Measurements from ENCODE around the gene USP30.

Gene USP30

DNA sequence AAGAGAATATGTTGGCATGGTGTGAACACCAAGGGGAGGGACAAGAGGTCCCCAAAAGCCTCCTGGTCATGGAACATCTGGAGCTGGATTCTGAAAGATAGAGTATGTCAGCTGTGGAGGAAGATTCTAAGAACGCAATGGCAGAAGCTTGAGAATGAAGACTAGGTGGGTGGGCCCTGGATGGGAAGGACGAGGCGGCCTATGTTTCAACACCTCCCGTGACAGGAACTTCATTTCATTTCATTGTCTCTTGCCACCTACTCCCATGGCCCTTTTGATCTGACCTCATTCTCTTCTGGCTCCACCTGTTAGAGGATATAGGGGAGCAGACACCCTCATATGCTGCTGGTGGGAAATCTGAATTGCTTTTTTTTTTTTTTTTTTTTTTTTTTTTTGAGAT is 48.4 kb downstream of the USP30 start:
- Histone ChIP-seq H3K9me3 (ENCODE audit: insufficient read depth, low read depth, low read length) (no peaks in the 10 kb centered on the region), H3K27me3 (ENCODE audit: insufficient read depth, low read length) (no peaks in the 10 kb centered on the region), H3K27ac (ENCODE audit: low read length) (no peak overlapping the region), H3K36me3 (ENCODE audit: insufficient read depth, low read depth, low read length) (peaks cover 73% of the 10 kb centered on the region), H3K4me3 (ENCODE audit: low read length) (no peak overlapping the region), H3K9ac (ENCODE audit: low read depth, low read length) (no peak overlapping the region), H3K4me1 (ENCODE audit: insufficient read depth, low read length) (peaks cover 5% of the 10 kb centered on the region; the same call in 1 of the 2 replicates)

DNA sequence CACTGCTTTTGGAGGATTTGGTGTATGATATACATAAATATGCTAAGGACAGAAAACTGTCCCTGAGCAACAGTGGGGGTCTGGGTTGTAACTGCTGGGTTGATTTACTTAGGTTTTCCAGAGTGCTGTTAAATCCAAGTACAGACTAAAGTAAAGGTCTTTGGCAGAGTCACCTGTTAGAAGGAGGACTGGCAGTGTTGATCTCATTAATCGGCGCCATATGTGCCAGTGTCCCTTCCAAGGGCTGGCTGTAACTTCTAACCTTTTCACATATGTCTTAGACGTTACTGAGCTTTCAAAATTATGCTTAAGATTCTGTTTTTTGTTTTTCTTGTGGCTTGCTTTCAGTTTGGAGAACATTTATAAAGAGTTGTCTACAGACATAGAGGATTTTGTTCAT is 50.1 kb downstream of the USP30 start:
- Histone ChIP-seq H3K9me3 (ENCODE audit: insufficient read depth, low read depth, low read length) (no peaks in the 10 kb centered on the region), H3K4me1 (ENCODE audit: insufficient read depth, low read length) (peaks cover 5% of the 10 kb centered on the region; the same call in 1 of the 2 replicates), H3K27ac (ENCODE audit: low read length) (no peak overlapping the region), H3K36me3 (ENCODE audit: insufficient read depth, low read depth, low read length) (peaks cover 89% of the 10 kb centered on the region), H3K4me3 (ENCODE audit: low read length) (no peak overlapping the region), H3K9ac (ENCODE audit: low read depth, low read length) (no peak overlapping the region), H3K27me3 (ENCODE audit: insufficient read depth, low read length) (no peaks in the 10 kb centered on the region)

DNA sequence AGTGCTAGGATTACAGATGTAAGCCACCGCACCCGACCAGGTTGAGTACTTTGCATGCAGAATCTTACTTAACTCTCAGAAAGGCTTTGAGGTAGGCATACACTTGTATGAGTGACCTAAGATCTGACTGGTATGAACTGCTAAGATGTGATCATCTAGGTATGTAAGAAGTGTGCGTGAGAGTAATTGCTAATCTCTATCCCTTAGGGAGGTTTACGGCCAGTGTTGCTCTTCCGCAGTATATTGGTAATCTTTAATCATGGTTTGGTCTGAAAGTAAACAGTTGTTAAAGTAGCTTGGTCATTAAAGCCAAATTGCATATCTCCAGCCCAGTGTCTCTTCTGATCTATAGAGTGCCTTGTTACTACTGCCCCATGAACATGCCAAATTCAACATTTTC is 52.8 kb downstream of the USP30 start:
- peaks cover 95% of the 10 kb centered on the region for H3K36me3 ChIP-seq (ENCODE audit: insufficient read depth, low read depth, low read length)
- no peak overlapping the region for H3K27ac ChIP-seq (ENCODE audit: low read length)
- H3K4me3 ChIP-seq (ENCODE audit: low read length): no peak overlapping the region
- no peaks in the 10 kb centered on the region for H3K9me3 ChIP-seq (ENCODE audit: insufficient read depth, low read depth, low read length)
- no peak overlapping the region for H3K9ac ChIP-seq (ENCODE audit: low read depth, low read length)
- H3K27me3 ChIP-seq (ENCODE audit: insufficient read depth, low read length): no peaks in the 10 kb centered on the region
- no peaks in the 10 kb centered on the region for H3K4me1 ChIP-seq (ENCODE audit: insufficient read depth, low read length)

DNA sequence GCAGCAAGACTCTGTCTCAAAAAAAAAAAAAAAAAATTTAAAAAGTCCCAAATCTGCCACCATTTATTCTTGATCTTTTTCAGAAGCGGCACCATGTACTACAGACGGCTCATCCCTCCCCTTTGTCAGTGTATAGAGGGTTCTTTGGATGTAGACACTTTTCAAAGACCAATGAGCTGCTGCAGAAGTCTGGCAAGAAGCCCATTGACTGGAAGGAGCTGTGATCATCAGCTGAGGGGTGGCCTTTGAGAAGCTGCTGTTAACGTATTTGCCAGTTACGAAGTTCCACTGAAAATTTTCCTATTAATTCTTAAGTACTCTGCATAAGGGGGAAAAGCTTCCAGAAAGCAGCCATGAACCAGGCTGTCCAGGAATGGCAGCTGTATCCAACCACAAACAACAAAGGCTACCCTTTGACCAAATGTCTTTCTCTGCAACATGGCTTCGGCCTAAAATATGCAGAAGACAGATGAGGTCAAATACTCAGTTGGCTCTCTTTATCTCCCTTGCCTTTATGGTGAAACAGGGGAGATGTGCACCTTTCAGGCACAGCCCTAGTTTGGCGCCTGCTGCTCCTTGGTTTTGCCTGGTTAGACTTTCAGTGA is 57.5 kb downstream of the USP30 start:
- H3K36me3 ChIP-seq (ENCODE audit: insufficient read depth, low read depth, low read length): peaks cover 54% of the 10 kb centered on the region
- no peaks in the 10 kb centered on the region for H3K9me3 ChIP-seq (ENCODE audit: insufficient read depth, low read depth, low read length)
- H3K9ac ChIP-seq (ENCODE audit: low read depth, low read length): no peak overlapping the region
- no peaks in the 10 kb centered on the region for H3K27me3 ChIP-seq (ENCODE audit: insufficient read depth, low read length)
- peaks cover 5% of the 10 kb centered on the region; the same call in 1 of the 2 replicates for H3K4me1 ChIP-seq (ENCODE audit: insufficient read depth, low read length)
- peak overlapping the region; percentile 22 for H3K27ac ChIP-seq (ENCODE audit: low read length)
- H3K4me3 ChIP-seq (ENCODE audit: low read length): no peak overlapping the region

DNA sequence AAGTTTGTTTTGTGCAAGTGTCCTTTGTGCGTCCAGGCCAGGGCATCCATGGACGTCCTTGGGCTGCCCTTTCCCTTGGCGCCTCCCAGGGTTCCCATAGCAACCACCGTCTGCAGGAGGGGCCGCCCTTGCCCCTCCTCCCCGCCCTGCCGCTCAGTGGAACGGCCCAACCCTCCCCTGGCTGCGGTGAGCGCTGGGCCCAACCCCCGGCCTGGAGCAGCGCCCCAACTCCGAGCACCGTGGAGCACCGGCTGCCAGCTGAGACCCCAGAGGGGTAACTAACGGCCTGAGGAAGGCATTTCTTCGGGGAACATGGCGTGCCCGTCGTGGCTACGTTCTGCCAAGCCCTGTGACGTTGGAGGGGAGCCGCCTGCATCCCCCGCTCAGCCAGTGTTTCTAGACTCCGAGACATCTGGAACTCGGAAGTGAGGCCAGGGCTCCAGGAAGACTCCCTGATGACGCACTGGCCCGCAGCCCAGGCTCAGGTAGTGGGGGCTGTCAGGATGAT is 58.7 kb downstream of the USP30 start:
- Histone ChIP-seq H3K4me3 (ENCODE audit: low read length) (peak overlapping the region; percentile 66; the same call in 1 of the 2 replicates), H3K27me3 (ENCODE audit: insufficient read depth, low read length) (no peaks in the 10 kb centered on the region), H3K4me1 (ENCODE audit: insufficient read depth, low read length) (peaks cover 10% of the 10 kb centered on the region; the same call in 1 of the 2 replicates), H3K9ac (ENCODE audit: low read depth, low read length) (peak overlapping the region; percentile 63; the same call in 1 of the 2 replicates), H3K9me3 (ENCODE audit: insufficient read depth, low read depth, low read length) (no peaks in the 10 kb centered on the region), H3K36me3 (ENCODE audit: insufficient read depth, low read depth, low read length) (peaks cover 42% of the 10 kb centered on the region), H3K27ac (ENCODE audit: low read length) (no peak overlapping the region)

DNA sequence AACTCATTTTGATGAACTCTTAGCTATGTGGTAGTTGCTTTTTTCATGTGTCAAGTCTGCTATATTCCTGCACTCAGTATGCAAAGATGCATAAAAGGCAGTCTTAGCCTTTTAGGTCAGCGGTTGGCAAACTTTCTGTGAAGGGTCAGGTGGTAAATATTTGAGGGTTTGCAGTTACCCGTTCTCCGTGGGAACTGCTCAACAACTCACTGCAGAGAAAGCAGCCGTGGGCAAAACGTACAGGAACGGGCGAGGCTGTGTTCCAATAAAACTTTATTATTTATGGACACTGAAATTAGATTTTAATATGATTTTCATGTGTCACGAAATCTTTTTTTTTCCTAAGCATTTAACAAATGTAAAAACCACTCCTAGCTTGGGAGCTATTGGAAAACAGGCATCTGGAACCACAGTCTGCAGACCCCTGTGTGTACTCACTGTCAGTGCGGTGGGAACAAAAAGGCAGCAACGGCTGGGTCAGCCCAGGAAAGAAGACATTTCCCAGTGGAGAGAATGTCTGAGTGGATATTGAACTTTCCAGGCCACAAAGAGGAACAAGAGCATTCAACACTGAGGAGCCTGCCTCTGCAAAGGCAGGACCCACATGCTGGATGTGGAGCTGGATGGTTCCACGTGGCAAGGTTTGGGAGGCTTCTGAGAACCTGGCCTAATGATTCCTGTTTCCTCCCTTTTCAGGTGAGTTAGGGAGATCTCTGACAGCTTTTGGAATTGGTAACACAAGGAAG is 60.5 kb downstream of the USP30 start:
- H3K27me3 ChIP-seq (ENCODE audit: insufficient read depth, low read length): no peaks in the 10 kb centered on the region
- no peaks in the 10 kb centered on the region for H3K9me3 ChIP-seq (ENCODE audit: insufficient read depth, low read depth, low read length)
- H3K4me3 ChIP-seq (ENCODE audit: low read length): no peak overlapping the region
- no peak overlapping the region for H3K9ac ChIP-seq (ENCODE audit: low read depth, low read length)
- no peak overlapping the region for H3K27ac ChIP-seq (ENCODE audit: low read length)
- peaks cover 12% of the 10 kb centered on the region; the same call in 1 of the 2 replicates for H3K4me1 ChIP-seq (ENCODE audit: insufficient read depth, low read length)
- peaks cover 25% of the 10 kb centered on the region for H3K36me3 ChIP-seq (ENCODE audit: insufficient read depth, low read depth, low read length)

DNA sequence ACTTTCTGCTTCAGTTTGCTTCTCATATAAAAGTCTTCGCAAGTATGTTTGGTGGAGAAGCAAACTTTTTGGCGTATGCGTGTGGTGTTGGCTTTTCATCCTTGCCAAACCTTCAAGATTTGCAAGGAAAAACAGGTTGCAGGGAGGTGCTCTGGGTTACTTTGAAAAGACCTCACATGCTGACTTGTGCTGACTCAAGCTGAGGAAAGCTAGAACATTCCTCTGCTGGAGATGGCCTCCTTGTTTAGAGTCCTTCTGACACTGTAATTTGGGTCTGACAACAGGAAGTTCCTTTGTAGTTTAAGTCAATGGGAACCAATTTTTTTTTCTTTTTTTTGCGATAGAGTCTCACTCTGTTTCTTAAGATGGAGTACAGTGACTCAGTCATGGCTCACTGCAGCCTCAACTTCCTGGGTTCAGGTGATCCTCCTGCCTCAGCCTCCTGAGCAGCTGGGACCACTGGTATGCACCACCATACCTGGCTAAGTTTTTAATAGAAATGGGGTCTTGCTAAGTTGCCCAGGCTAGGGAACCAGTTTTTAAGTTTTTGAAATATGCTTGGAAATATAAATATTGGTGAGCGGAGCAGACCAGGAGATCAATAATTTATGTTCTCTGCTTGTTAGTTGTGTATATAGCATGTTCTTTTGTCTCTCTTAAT is 61.4 kb downstream of the USP30 start:
- peaks cover 12% of the 10 kb centered on the region; the same call in 1 of the 2 replicates for H3K4me1 ChIP-seq (ENCODE audit: insufficient read depth, low read length)
- H3K9ac ChIP-seq (ENCODE audit: low read depth, low read length): no peak overlapping the region
- H3K36me3 ChIP-seq (ENCODE audit: insufficient read depth, low read depth, low read length): peaks cover 16% of the 10 kb centered on the region
- H3K9me3 ChIP-seq (ENCODE audit: insufficient read depth, low read depth, low read length): no peaks in the 10 kb centered on the region
- no peak overlapping the region for H3K27ac ChIP-seq (ENCODE audit: low read length)
- H3K4me3 ChIP-seq (ENCODE audit: low read length): no peak overlapping the region
- H3K27me3 ChIP-seq (ENCODE audit: insufficient read depth, low read length): no peaks in the 10 kb centered on the region

DNA sequence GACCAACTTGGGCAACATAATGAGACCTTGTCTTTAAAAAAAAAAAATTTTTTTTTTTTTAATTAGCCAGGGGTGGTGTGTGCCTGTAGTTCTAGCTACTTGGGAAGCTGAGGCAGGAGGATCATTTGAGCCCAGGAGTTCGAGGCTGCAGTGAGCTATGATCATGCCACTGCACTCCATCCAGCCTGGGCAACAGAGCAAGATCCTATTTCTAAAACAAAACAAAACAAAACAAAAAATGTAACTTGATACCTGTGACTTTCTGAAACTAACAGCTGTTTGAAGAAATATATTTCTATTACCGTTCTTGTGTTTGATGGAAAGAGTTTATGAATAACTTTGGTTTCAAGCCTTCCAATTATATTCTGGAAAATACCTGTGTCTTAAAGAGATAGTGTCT is 62.3 kb downstream of the USP30 start:
- H3K9ac ChIP-seq (ENCODE audit: low read depth, low read length): no peak overlapping the region
- no peak overlapping the region for H3K27ac ChIP-seq (ENCODE audit: low read length)
- peaks cover 10% of the 10 kb centered on the region for H3K36me3 ChIP-seq (ENCODE audit: insufficient read depth, low read depth, low read length)
- peaks cover 12% of the 10 kb centered on the region; the same call in 1 of the 2 replicates for H3K4me1 ChIP-seq (ENCODE audit: insufficient read depth, low read length)
- H3K27me3 ChIP-seq (ENCODE audit: insufficient read depth, low read length): no peaks in the 10 kb centered on the region
- H3K9me3 ChIP-seq (ENCODE audit: insufficient read depth, low read depth, low read length): no peaks in the 10 kb centered on the region
- H3K4me3 ChIP-seq (ENCODE audit: low read length): no peak overlapping the region

DNA sequence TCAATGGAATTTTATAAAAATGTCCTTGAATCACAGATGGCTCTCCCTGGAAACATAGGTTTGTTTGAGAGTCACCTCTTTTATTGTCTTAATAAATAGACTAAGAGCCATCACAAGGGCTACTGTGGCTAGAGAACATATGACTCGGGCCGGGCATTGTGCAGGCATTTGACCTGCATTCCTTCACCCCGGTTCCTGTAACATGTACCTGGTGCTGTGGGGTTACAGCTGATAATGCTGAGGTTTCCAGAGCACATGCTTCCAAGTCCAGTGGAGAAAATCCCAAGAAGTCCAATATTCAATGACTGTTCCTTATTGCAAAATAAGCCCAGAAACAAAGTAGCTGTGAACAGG is 63.0 kb downstream of the USP30 start:
- no peak overlapping the region for H3K4me3 ChIP-seq (ENCODE audit: low read length)
- H3K36me3 ChIP-seq (ENCODE audit: insufficient read depth, low read depth, low read length): peaks cover 3% of the 10 kb centered on the region; the same call in 1 of the 2 replicates
- H3K27me3 ChIP-seq (ENCODE audit: insufficient read depth, low read length): no peaks in the 10 kb centered on the region
- no peak overlapping the region for H3K27ac ChIP-seq (ENCODE audit: low read length)
- peaks cover 11% of the 10 kb centered on the region; the same call in 1 of the 2 replicates for H3K4me1 ChIP-seq (ENCODE audit: insufficient read depth, low read length)
- H3K9me3 ChIP-seq (ENCODE audit: insufficient read depth, low read depth, low read length): no peaks in the 10 kb centered on the region
- no peak overlapping the region for H3K9ac ChIP-seq (ENCODE audit: low read depth, low read length)

DNA sequence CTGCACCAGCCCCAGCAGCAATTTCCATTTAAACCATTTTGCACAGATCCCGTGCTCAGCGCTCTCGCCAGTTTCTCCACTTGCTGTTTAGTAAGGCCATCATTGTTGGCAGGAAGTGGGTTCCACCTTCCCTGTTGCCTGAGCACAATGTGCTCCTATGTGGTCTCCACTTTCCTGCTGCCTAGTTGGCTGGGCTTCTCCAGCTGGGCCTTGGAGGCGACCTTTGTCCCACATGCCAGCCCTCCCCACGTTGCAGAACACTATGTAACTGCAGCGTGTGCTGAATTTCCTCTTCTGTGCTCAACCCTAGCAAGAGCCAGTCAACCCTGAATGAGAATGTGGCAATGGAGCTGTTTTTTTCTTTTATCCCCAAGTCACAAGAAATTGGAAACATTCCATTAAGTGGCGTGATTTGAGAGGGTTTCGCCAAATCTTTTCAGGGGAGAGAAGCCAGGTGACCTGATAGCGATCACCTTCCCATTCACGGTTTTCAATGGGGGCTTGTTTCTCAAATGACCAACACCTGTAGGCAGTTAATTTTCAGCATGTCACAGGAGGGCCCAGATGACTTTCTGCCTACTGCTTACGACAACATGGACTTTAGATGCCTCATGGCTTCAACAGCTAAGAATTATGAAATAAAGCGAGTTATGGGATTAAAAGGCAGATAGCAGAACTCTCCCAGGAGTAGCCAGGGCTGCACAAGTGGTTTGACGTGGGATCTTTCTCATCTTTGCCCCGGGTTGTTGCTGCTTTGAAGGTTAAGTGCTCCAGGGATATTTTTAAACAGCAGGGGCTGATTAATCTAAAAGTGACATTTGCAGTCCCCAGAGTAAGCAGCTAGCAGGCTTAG is 63.6 kb downstream of the USP30 start, which contains the start of gene ACACB:
ACACB (plus strand) TSS at position 830 of the 853 bp plus-strand sequence. CDS start 22,819 bp downstream, outside the sequence.
- H3K4me3 ChIP-seq (ENCODE audit: low read length): no peak within 1 kb of the TSS
- H3K4me1 ChIP-seq (ENCODE audit: insufficient read depth, low read length): peaks cover 7% of the 10 kb centered on the region; the same call in 1 of the 2 replicates
- no peak within 1 kb of the TSS for H3K9ac ChIP-seq (ENCODE audit: low read depth, low read length)
- no peaks in the 10 kb centered on the region for H3K36me3 ChIP-seq (ENCODE audit: insufficient read depth, low read depth, low read length)
- H3K9me3 ChIP-seq (ENCODE audit: insufficient read depth, low read depth, low read length): no peaks in the 10 kb centered on the region
- H3K27ac ChIP-seq (ENCODE audit: low read length): no peak within 1 kb of the TSS
- no peaks in the 10 kb centered on the region for H3K27me3 ChIP-seq (ENCODE audit: insufficient read depth, low read length)

DNA sequence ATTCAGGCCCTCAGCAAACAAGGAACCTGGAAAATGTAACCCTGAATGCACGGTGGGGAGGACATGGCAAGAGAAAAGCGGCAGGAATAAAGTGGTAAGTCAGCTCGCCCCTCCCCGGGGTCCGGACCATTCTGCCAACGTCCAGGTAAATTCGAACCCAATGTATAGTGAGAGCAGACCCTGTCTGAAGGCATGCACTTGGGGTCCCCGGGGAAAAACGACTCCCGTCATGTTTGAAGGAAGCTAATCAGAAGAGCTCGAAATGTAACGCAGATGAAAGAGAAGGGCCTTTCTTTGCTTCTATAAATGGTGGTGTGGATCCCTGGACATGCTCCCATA is 64.2 kb downstream of the USP30 start:
- Histone ChIP-seq H3K4me3 (ENCODE audit: low read length) (no peak overlapping the region), H3K27ac (ENCODE audit: low read length) (no peak overlapping the region), H3K9ac (ENCODE audit: low read depth, low read length) (no peak overlapping the region), H3K36me3 (ENCODE audit: insufficient read depth, low read depth, low read length) (no peaks in the 10 kb centered on the region), H3K4me1 (ENCODE audit: insufficient read depth, low read length) (peaks cover 7% of the 10 kb centered on the region; the same call in 1 of the 2 replicates), H3K9me3 (ENCODE audit: insufficient read depth, low read depth, low read length) (no peaks in the 10 kb centered on the region), H3K27me3 (ENCODE audit: insufficient read depth, low read length) (no peaks in the 10 kb centered on the region)

All from iPS-20b (cell line).